Activated CD4-positive, CD25-positive, alpha-beta regulatory T cell treated with anti-CD3 and anti-CD28 coated beads, Interleukin-2, amount 50 U/mL, for 24 hours (primary cell): ENCODE measurements around the gene ABTB1.

Experiments
- ATAC-seq, 2 donors: fragments of 150-1000 bp; cut with Tn5 transposase; one replicate each; pipeline ENCODE4 v1.10.0; 2021; ENCODE audit warnings: mild to moderate bottlenecking in 1 of 2, moderate library complexity in 1 of 2

ABTB1 gene

GRCh38 chr3:127672429-127673190 lies at the start of gene ABTB1:
Gene ABTB1 (plus strand): TSS chr3:127672952. CDS start chr3:127673026, 74 bp downstream.
- peak; percentile 85 to 86 for ATAC-seq

- no peak for ATAC-seq
Measured at GRCh38 chr3:127624063-127624462, 48.7 kb upstream of the ABTB1 start.

- no peak for ATAC-seq
Measured at GRCh38 chr3:127625821-127626220, 46.9 kb upstream of the ABTB1 start.

- no peak for ATAC-seq
Measured at GRCh38 chr3:127628426-127628787, 44.3 kb upstream of the ABTB1 start.

- peak; percentile 42 to 48 for ATAC-seq
Measured at GRCh38 chr3:127628788-127629466, 43.8 kb upstream of the ABTB1 start, which contains the start of gene PODXL2. Gene PODXL2 (plus strand): TSS chr3:127629185. CDS start chr3:127629220, 35 bp downstream.

- ATAC-seq: peak; percentile 44 to 50
Measured at GRCh38 chr3:127629467-127630403, 43.0 kb upstream of the ABTB1 start.

GRCh38 chr3:127630811-127631714 lies 41.7 kb upstream of the ABTB1 start:
- ATAC-seq: no peak

GRCh38 chr3:127632035-127632820 lies 40.5 kb upstream of the ABTB1 start:
- ATAC-seq: no peak

GRCh38 chr3:127634653-127635052 lies 38.1 kb upstream of the ABTB1 start:
- no peak for ATAC-seq

- ATAC-seq: peak in 1 of 2 donors; percentile 36
Measured at GRCh38 chr3:127637546-127637945, 35.2 kb upstream of the ABTB1 start.

GRCh38 chr3:127637971-127638370 lies 34.8 kb upstream of the ABTB1 start:
- ATAC-seq: no peak

GRCh38 chr3:127639173-127640041 lies 33.3 kb upstream of the ABTB1 start:
- no peak for ATAC-seq

- no peak for ATAC-seq
Measured at GRCh38 chr3:127640042-127640355, 32.8 kb upstream of the ABTB1 start.

GRCh38 chr3:127644641-127645370 lies 27.9 kb upstream of the ABTB1 start:
- ATAC-seq: no peak

- no peak for ATAC-seq
Measured at GRCh38 chr3:127645371-127646015, 27.3 kb upstream of the ABTB1 start.

- no peak for ATAC-seq
Measured at GRCh38 chr3:127646501-127647046, 26.2 kb upstream of the ABTB1 start.

- ATAC-seq: no peak
Measured at GRCh38 chr3:127647166-127647844, 25.4 kb upstream of the ABTB1 start.

GRCh38 chr3:127647845-127648204 lies 24.9 kb upstream of the ABTB1 start:
- no peak for ATAC-seq
